Panc1 (cell line): ENCODE data around the gene MDFI. TPM values are rescaled to one million over a fixed set of nuclear protein-coding genes. Genes with fewer than 3 reads are reported as not detected.

ENCODE experiments used
- ATAC-seq: fragments of 200-7000 bp; cut with Tn5 transposase; 2 replicates; pipeline ENCODE4 v1.9.1; 2020; ENCODE audit warnings: mild to moderate bottlenecking, moderate library complexity
- BruUV-seq: library from RNA; stranded (reverse); fragments of 400-500 nt; replicated peaks from 2 replicates; lab custom pipeline; 2021; lab: Mats Ljungman, UMichigan
- CTCF ChIA-PET: fragments of 300-600 bp; sonication (Branson Sonifier 250); formaldehyde crosslinking; loops from one replicate; lab custom pipeline; 2022; ENCODE audit warnings: antibody characterized with exemption; lab: Charles Lee
- POLR2A ChIA-PET: fragments of 300-600 bp; sonication (Branson Sonifier 250); formaldehyde crosslinking; loops from one replicate; lab custom pipeline; 2022; ENCODE audit warnings: antibody characterized with exemption; lab: Charles Lee
- DNase-seq: peaks from one replicate; pipeline ENCODE4 v3.0.0-alpha.2; 2010; ENCODE audit warnings: low read depth, low spot score
- H3K27ac ChIP-seq: 2 replicates; pipeline ENCODE4 v1.5.1; 2011; ENCODE audit warnings: mild to moderate bottlenecking, low read length, inconsistent platforms
- H3K27me3 ChIP-seq: fragments of 200-500 bp; sonication (Bioruptor generic); 2 replicates; pipeline ENCODE4 v1.6.0; 2014; ENCODE audit warnings: low read length, inconsistent platforms; ENCODE audit not compliant: control insufficient read depth, insufficient read depth
- H3K36me3 ChIP-seq: fragments of 200-500 bp; sonication (Bioruptor generic); 2 replicates; pipeline ENCODE4 v1.5.1; 2014; ENCODE audit warnings: inconsistent platforms, mild to moderate bottlenecking, low read length, moderate library complexity; ENCODE audit not compliant: control insufficient read depth, insufficient read depth
- H3K4me1 ChIP-seq: 2 replicates; pipeline ENCODE4 v1.5.1; 2011; ENCODE audit warnings: inconsistent platforms, mild to moderate bottlenecking, low read length, moderate library complexity; ENCODE audit not compliant: control insufficient read depth, insufficient read depth
- H3K4me3 ChIP-seq, 2 experiments: 2 replicates each; pipeline ENCODE4 v1.5.1; 2011 to 2012; ENCODE audit warnings: low read depth in 2 of 2, low read length in 2 of 2, mild to moderate bottlenecking in 2 of 2, inconsistent platforms in 1 of 2, moderate library complexity in 1 of 2
- H3K9me3 ChIP-seq: fragments of 200-500 bp; sonication (Bioruptor generic); 2 replicates; pipeline ENCODE4 v1.5.1; 2014; ENCODE audit warnings: low read depth, mild to moderate bottlenecking, inconsistent platforms, low read length, moderate library complexity; ENCODE audit not compliant: control insufficient read depth, insufficient read depth
- POLR2AphosphoS5 ChIP-seq: IDR thresholded peaks from 2 replicates; pipeline ENCODE4 v1.6.1; 2012; ENCODE audit warnings: mild to moderate bottlenecking, low read depth, low read length, moderate library complexity
- SIN3A ChIP-seq: IDR thresholded peaks from 2 replicates; pipeline ENCODE4 v1.6.1; 2012; ENCODE audit warnings: low read depth, mild to moderate bottlenecking, low read length, moderate library complexity, borderline replicate concordance; ENCODE audit not compliant: insufficient read depth
- TCF7L2 ChIP-seq: IDR thresholded peaks from 2 replicates; pipeline ENCODE4 v1.6.1; 2011; ENCODE audit warnings: mild to moderate bottlenecking, low read depth, low read length, inconsistent platforms
- in situ Hi-C: cut with HindIII; loops from 2 replicates; pipeline ENCODE4 v1.10.0; 2016; ENCODE audit warnings: low sequenced_read_pairs, low pct_unique_long_range_greater_than_20kb
- intact Hi-C: fragments of 100-400 bp; cut with micrococcal nuclease; formaldehyde crosslinking; loops from one replicate; pipeline ENCODE4 v1.10.0; 2022; ENCODE audit not compliant: unreplicated experiment
- total RNA-seq: library from RNA; stranded (reverse); gene quantifications from one replicate; pipeline ENCODE4 v1.2.1, GENCODE V29; 2021; ENCODE audit not compliant: unreplicated experiment
- TF ChIP-seq, protein P1 (sequence below), 2 experiments: IDR thresholded peaks; 2 replicates each; pipeline ENCODE4 v1.6.1; 2011 to 2012; ENCODE audit warnings: low read depth in 2 of 2, control low read depth in 1 of 2, low read length in 1 of 2, mild to moderate bottlenecking in 1 of 2, moderate library complexity in 1 of 2; ENCODE audit not compliant: insufficient read depth in 1 of 2
- TF ChIP-seq, protein P2 (sequence below): fragments of 450-650 bp; IDR thresholded peaks from 2 replicates; pipeline ENCODE4 v1.5.1; 2017; ENCODE audit warnings: mild to moderate bottlenecking

Gene MDFI
- total RNA-seq, 1 experiment from 2014 or later: 0.54 TPM

DNA sequence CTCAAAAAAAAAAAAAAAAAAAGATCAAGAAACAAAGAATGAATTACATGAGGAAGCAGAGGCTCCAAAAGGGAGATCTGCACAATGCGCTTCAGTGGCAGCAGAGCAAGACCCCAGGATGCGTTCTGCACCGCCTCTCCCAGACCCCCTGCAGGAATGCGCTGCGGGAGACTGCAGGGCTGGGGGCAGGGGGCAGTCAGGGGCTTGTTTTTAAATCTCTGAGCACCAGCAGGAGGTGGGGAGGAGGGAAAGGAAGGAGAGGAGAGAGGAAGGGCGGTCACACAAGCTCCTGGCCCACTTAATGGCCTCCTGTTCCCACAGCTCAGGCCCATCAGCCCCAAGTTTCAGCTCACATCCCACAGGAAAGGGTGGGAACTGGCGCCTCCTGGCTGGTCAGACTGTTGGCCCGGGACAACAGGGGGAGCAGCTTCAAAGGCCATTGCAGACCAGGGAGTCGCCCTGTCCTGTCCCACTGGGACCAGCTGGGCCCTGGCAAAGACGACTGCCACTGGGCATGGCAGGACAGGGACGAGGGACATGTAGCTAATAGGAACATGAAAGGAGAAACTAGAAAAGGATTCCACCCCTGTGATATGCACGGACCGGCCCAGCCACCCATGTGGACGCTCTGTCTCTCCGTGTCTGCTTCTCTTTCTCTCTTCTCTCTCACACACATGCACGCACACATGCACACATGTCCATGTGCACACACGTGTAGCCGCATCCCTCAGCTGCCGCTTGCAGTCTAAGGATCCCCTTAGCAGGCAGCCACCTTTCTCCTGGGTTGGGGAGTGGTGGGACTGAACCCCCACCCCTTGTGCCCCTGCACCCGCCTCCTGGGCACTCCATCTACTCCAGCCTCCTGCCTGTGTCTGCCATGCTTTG, 62.4 kb downstream of the MDFI start:
- CTCF ChIA-PET: interaction anchor here (0.6 to 1.2 kb wide), 2 partner anchors 33 to 79 kb away, joined by 3 to 6 read pairs; partner anchors contain the start of gene FRS3
- H3K4me3 ChIP-seq: no peak overlapping the region
- H3K36me3 ChIP-seq: no peaks in the 10 kb centered on the region; the same call in 1 of the 2 replicates
- DNase-seq: no peak
- no TSS peak for BruUV-seq
- H3K27ac ChIP-seq: no peak overlapping the region
- no peaks in the 10 kb centered on the region for H3K9me3 ChIP-seq
- H3K27me3 ChIP-seq: no peaks in the 10 kb centered on the region
- H3K4me1 ChIP-seq: no peaks in the 10 kb centered on the region
- in situ Hi-C loops (no loop called here), intact Hi-C loops (no loop called here)
- POLR2A ChIA-PET: no interaction called here
- no peak for ATAC-seq
- TF ChIP-seq, protein P1, sequence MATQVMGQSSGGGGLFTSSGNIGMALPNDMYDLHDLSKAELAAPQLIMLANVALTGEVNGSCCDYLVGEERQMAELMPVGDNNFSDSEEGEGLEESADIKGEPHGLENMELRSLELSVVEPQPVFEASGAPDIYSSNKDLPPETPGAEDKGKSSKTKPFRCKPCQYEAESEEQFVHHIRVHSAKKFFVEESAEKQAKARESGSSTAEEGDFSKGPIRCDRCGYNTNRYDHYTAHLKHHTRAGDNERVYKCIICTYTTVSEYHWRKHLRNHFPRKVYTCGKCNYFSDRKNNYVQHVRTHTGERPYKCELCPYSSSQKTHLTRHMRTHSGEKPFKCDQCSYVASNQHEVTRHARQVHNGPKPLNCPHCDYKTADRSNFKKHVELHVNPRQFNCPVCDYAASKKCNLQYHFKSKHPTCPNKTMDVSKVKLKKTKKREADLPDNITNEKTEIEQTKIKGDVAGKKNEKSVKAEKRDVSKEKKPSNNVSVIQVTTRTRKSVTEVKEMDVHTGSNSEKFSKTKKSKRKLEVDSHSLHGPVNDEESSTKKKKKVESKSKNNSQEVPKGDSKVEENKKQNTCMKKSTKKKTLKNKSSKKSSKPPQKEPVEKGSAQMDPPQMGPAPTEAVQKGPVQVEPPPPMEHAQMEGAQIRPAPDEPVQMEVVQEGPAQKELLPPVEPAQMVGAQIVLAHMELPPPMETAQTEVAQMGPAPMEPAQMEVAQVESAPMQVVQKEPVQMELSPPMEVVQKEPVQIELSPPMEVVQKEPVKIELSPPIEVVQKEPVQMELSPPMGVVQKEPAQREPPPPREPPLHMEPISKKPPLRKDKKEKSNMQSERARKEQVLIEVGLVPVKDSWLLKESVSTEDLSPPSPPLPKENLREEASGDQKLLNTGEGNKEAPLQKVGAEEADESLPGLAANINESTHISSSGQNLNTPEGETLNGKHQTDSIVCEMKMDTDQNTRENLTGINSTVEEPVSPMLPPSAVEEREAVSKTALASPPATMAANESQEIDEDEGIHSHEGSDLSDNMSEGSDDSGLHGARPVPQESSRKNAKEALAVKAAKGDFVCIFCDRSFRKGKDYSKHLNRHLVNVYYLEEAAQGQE (IDR thresholded peaks at IDR 0.05; ENCODE audit: insufficient read depth in 1 of 2, low read depth in 2 of 2, low read length in 1 of 2): no peak
- TF ChIP-seq, protein P2, sequence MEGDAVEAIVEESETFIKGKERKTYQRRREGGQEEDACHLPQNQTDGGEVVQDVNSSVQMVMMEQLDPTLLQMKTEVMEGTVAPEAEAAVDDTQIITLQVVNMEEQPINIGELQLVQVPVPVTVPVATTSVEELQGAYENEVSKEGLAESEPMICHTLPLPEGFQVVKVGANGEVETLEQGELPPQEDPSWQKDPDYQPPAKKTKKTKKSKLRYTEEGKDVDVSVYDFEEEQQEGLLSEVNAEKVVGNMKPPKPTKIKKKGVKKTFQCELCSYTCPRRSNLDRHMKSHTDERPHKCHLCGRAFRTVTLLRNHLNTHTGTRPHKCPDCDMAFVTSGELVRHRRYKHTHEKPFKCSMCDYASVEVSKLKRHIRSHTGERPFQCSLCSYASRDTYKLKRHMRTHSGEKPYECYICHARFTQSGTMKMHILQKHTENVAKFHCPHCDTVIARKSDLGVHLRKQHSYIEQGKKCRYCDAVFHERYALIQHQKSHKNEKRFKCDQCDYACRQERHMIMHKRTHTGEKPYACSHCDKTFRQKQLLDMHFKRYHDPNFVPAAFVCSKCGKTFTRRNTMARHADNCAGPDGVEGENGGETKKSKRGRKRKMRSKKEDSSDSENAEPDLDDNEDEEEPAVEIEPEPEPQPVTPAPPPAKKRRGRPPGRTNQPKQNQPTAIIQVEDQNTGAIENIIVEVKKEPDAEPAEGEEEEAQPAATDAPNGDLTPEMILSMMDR: no peak
- TF ChIP-seq TCF7L2: no peak
- TF ChIP-seq SIN3A: no peak
- no peak for TF ChIP-seq POLR2AphosphoS5

DNA sequence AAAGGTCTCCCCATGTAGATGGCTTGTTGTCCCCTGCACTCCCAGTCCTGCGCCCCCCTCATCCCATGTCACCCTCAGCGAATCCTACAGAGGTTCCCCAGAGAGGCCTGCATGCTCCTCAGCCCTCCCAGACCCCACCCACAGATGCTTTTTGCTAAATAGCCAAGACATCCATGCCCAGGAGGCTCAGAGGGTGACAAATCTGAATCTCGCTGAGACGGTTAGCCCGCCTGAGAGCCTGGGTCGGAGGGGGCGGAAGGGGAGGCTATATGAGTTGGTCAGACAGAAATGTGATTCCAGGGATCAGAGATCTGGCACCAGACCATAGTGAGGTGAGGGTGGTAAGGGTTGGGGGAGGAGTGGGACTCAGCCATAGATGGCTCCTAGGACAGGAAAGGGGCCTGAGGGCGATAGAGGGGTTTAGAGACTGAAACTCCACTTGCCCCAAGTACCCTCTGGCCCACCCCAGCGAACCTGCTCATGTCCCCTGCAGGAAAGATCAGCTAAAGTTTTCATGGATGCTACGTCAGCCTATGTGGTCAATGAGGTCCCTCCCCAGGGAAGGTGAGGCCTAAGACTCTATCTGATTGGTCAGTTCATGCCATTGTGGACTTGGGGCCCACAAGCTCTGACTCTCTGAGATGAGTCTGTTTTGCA, 63.9 kb downstream of the MDFI start:
- TF ChIP-seq, protein P1 (IDR thresholded peaks at IDR 0.05; ENCODE audit: insufficient read depth in 1 of 2, low read depth in 2 of 2, low read length in 1 of 2): no peak
- no peak for TF ChIP-seq TCF7L2
- TF ChIP-seq, protein P2: no peak
- no peak for TF ChIP-seq SIN3A
- no peak for TF ChIP-seq POLR2AphosphoS5
- H3K36me3 ChIP-seq: no peaks in the 10 kb centered on the region; the same call in 1 of the 2 replicates
- DNase-seq: no peak
- no peaks in the 10 kb centered on the region for H3K9me3 ChIP-seq
- no peak overlapping the region for H3K4me3 ChIP-seq
- H3K27ac ChIP-seq: no peak overlapping the region
- ATAC-seq: no peak
- H3K27me3 ChIP-seq: no peaks in the 10 kb centered on the region
- CTCF ChIA-PET: no interaction called here
- POLR2A ChIA-PET: interaction anchor here (0.7 kb wide), 1 partner anchor 25 kb away, joined by 3 read pairs; no protein-coding TSS in a partner anchor
- BruUV-seq: no TSS peak
- H3K4me1 ChIP-seq: peaks cover 3% of the 10 kb centered on the region
- in situ Hi-C loops (no loop called here), intact Hi-C loops (no loop called here)
